HG02759 (cell line): Measurements from ENCODE around the gene AP1S1.
"Not testable (repeated sequence)": the region's sequence is repeated elsewhere in the genome, so short reads cannot be mapped to it uniquely, and the experiment has no call there.

Experiments used
- ATAC-seq: cut with Tn5 transposase; IDR thresholded peaks from one replicate; pipeline ENCODE4 v1.9.1; 2021; ENCODE audit warnings: mild to moderate bottlenecking, moderate library complexity; ENCODE audit not compliant: unreplicated experiment

The AP1S1 gene

DNA sequence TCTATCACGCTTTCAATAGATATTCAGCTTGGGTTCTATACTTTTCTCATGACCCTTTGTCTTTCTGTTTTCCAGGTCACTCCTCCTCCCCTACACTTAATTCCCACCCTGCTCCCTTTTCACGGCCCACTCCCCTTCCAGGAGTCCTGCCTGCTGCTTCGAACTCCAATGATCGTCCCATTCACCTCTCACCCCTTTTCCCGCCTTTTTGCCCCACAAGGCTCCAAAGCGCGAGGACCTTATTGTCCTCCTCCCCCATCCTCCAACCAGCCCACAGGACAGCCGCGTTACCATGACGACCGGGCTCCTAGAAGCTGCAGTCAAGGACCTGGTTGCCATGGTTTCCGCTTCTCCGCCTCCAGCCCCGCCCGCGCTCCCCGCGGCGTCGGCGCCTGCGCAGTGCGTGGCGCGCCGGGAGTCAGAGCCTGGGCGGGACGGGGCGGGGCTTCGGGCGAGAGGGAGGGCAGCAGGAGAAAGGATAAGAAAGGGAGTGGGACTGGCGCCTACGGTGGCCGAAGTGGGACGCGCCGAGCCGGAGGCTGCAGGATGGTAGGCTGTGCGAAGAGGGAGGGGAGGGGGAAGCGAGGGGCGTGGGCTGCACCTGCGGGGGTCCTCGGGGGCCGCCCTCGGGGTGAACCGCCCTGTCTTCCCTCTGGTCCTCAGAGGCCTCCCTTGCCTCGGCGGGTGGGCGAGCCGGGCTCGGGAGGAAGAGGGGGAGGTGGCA is at the start of gene AP1S1:
Gene AP1S1, plus strand, starts transcription at position 508 of the 724 bp plus-strand sequence. Its CDS starts 39 bp downstream, at position 547.
- peak; percentile 84 for ATAC-seq

DNA sequence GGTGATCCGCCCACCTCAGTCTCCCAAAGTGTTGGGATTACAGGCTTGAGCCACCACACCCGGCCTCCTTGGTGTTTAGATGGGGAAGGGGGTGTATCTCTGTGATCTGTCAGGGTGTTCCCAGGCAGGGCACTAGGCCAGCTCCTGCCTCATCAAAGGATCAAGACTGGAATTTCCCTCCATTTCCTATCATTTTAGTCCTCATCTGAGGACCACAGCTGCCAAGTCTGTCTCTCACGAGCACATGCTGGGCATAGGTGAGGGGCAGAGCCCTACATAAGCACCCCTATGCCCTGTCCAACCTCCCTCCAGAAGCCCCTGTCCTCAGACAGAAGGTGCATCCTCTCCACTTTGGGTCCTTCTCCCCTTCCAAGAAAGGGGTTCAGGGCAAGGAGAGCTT is 49.5 kb upstream of the AP1S1 start:
- no peak for ATAC-seq

DNA sequence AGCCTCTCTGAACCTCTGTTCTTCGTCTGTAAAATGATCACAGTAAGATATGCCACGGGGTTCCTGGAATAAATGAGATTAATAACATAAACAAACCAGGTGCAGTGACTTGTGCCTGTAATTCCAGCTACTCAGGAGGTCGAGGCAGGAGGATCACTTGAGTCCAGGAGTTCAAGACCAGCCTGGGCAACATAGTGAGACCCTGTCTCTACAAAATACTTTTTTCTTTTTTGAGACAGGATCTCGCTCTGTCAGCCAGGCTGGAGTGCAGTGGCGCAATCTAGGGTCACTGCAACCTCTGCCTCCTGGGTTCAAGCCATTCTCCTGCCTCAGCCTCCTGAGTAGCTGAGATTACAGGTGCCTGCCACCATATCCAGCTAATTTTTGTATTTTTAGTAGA is 49.0 kb upstream of the AP1S1 start:
- not testable (repeated sequence) for ATAC-seq

DNA sequence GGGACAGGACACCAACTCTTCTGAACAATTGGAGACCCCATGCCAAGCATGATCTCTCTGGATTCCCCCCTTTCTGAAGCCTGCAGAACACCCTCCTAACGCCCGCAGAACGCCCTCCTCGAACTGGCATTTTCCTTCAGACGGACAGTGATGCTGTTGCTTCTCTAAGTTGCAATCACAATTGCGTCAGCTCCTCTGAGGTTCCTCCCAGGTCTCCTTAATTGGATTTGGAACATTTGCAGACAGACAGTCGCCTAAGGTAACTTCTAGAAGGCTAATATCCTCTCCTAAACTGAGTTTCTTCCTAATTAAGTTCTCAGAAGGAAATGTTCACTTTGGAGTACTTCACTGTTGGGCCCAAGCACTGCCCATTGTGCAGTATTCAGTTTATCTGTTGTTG is 47.9 kb upstream of the AP1S1 start:
- no peak for ATAC-seq

DNA sequence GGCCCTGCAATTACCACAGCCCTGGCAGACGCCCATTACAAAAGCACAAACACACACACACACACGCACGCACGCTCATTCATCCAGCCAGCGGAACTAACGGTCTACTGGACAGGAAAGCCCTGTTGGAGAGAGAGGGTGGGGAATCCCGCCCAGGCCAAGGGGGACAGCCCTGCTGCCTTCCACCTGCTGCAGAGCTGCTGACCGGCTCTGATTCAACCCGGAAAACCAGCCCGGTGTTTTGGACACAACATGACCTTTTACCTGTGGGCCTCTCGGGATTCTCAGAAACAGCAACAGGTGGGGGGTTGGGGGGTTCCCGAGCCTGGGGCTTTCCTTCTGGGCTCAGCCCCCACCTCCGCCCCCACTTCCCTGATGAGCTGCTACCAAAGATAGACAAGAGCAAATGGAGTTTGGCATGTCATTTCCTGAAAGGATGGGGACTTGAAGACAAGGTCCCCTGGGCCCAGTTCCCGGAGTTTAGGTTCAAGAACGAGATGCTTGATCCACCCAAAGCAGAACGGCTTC is 45.9 kb upstream of the AP1S1 start:
- no peak for ATAC-seq

DNA sequence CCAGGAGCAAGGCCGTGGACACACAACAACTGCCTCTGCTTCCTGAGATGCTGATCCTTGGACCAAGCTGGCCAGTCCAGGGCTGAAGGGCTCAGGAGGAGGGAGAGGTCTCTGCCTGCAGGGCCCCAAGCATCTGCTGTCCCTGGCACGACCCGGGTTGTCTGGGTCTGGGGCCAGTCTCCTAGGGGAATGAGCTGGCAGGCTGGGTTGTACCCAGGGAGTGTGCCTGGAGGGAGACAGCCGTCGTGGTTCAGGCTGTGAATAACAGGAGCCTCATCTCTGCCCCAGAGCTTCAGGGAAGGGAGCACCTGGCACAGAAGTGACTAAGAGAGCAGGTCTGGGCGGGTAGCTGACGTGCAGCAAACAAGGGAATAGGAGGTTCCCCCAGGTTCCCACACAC is 45.3 kb upstream of the AP1S1 start:
- no peak for ATAC-seq

DNA sequence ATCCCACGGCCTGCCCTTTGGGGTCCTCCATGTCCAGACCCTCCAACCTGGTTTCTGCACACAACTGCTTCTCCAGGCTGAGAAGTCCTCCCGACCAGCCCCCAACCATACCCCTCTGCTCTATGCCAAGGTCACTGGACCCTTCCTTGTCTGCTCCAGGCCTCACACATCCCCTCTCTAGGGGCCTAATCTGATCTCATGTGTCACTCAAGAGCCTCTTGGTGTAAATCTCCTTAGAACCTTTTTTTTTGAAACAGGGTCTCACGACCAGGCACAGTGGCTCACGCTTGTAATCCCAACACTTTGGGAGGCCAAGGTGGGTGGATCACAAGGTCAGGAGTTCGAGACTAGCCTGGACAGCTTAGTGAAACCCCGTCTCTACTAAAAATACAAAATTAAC is 44.9 kb upstream of the AP1S1 start:
- ATAC-seq = no peak

DNA sequence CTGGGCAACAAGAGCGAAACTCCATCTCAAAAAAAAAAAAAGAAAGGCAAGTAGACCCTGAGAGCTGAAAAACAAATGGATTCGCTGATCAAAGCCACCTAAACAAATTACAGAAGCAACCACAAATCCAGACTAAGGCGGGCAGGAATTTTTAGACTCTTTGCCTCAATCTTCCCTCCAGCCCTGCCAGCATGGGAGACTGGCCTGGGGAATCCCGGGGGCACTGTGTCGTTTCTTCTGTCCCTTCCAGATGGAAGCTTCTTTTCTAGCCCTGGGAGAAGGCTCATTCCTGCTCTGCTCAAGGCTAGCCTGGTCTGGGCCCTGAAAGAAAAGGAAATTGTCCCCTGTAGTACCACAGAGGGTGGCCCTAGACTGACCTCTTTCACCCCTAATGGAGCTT is 43.0 kb upstream of the AP1S1 start:
- ATAC-seq = no peak

DNA sequence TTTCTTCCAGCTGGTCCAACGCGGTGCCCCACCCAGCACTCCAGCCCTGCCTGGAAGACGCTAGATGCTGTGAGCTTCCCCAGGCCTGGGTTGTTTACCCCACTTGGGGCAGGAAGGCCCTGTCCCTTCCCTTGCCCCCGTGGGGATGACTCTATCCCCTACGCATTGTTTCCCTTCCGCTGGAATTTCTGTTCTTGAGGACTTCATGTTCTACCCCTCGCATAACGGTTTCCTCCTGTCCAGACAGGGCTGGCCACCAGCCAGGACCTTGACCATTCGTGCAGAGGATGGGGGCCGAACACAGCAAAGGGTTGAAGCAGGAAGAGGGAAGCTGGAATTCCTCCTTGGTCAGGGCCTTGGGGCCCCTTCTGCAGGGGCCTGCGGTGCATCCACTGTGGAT is 42.0 kb upstream of the AP1S1 start:
- ATAC-seq = no peak

DNA sequence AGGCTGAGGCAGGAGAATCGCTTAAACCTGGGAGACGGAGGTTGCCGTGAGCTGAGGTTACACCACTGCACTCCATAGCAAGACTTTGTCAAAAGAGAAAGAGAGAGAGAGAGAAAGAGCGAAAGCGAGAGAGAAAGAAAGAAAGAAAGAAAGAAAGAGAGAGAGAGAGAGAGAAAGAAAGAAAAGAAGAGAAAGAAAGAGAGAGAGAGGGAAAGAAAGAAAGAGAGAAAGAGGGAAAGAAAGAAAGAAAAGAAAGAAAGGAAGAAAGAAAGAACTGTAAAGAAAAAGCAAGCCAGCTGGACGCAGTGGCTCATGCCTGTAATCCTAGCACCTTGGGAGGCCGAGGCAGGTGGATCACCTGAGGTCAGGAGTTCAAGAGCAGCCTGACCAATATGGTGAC is 41.1 kb upstream of the AP1S1 start:
- ATAC-seq = not testable (repeated sequence)

DNA sequence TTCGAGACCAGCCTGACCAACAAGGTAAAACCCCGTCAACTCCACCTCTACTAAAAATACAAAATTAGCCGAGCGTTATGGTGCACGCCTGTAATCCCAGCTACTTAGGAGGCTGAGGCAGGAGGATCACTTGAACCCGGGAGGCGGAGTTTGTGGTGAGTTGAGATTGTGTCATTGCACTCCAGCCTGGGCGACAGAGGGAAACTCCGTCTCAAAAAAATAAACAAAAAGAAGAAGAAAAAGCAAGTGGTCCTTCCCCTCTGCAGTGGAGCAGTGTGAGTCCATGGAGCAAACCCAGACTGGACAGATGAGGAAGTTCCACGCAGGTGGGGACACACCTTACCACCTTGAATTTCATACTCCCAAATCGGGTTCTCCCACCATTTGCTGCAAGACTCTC is 40.4 kb upstream of the AP1S1 start:
- no peak for ATAC-seq

DNA sequence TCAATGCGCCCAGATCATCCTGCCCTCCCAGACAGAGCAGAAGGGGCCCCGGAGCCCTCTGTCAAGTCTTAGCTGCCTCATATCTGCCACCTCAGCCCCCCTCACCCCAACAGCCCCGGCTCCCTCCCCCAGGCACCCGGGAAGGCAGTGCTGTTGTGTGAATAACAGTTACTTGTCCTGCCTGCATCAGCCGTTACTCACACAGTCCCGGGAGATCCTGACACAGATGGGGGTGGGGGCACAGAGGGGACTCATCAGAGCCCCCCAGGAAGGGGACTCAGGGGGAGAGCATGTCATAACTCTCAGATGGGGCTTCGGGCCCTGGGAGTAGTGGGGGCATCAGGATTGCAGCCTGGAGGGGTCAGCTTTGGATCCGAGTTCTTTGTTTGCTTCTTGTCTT is 39.8 kb upstream of the AP1S1 start:
- no peak for ATAC-seq

DNA sequence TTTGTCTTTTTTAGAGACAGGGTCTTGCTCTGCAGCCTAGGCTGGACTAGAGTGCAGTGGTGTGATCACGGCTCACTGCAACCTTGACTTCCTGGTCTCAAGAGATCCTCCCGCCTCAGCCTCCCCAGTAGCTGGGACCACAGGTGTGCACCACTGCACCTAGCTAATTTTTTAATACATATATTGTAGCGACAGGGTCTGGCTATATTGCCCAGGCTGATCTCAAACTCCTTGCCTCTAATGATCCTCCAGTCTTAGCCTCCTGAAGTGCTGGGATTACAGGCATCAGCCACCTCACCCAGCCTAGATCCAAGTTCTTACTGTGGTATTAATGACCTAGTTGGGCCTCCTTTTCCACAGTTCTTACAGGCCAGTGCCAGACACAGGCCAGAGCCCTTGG is 39.1 kb upstream of the AP1S1 start:
- no peak for ATAC-seq

DNA sequence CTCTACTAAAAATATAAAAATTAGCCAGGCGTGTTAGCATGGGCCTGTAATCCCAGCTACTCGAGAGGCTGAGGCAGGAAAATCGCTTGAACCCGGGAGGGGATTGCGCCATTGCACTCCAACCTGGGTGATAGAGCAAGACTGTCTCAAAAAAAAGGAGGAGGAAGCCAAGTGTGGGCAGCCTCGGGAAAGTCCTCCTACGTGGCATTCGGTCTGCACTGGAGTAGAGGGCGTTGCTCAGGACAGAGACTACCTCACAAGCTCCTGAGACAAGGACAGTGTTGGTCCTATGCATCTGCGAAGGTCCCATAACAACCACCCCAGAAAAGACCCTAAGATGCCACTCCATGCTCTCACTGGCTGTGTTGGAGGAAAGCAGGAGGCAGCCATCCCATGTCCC is 37.4 kb upstream of the AP1S1 start:
- no peak for ATAC-seq

DNA sequence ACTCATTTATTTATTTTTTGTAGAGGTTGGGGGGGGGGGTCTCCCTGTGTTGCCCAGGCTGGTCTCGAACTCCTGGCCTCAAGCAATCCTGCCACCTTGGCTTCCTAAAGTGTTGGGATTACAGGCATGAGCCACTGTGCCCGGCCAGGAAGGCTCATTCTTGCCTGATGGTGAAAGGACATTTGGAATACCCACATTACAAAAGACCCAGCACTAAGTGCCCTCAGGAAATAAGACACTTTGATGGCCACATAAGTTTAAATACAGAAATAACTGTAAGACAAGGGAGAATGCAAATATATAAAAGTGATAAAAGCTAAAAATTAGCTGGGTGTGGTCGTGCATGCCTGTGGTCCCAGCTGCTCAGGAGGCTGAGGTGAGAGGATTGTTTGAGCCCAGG is 35.4 kb upstream of the AP1S1 start:
- no peak for ATAC-seq

DNA sequence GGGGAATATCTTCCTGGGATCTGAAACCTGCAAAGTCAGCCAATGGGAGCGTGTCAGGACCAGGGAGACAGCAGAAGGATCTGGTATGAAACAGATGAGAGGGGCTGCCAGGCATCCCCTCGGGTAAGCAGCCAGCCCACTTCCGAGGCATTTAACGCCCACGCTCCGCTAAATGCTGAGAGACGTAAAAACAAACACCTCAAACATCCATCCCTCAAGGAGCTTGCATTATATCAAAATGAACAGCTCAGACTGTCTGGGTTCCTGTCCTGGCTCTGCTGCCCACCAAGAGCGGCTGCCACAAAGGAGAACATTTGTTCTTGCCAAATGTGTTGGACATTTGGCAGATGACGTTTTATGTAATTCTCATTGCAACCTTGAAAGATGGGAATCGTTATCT is 34.4 kb upstream of the AP1S1 start:
- no peak for ATAC-seq

DNA sequence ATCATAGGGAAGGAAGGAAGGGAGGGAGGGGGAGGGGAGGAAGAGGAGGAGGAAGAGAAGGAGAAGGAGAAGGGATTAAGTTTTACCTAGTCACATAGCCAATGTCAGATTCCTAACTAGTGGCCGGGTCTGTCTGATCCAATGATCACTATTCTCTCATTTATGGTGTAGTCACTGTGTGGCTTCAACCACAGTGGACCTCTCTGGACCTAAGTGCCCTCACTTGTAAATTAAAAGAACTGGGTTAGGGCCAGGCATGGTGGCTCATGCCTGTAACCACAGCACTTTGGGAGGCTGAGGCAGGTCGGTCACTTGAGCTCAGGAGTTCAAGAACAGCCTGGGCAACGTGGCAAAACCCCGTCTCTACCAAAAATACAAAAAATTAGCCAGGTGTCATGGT is 34.0 kb upstream of the AP1S1 start:
- ATAC-seq = no peak

DNA sequence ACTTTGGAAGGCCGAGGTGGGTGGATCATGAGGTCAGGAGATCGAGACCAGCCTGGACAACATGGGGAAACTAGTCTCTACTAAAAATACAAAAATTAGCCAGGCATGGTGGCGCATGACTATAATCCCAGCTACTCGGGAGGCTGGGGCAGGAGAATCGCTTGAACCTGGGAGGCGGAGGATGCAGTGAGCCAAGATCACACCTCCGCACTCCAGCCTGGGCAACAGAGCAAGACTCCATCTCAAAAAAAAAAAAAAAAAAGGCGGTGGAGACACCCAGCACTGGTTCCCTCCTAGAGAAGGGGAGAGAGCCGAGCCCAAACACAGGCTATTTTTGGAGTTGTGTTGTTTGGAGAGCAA is 32.7 kb upstream of the AP1S1 start:
- not testable (repeated sequence) for ATAC-seq

DNA sequence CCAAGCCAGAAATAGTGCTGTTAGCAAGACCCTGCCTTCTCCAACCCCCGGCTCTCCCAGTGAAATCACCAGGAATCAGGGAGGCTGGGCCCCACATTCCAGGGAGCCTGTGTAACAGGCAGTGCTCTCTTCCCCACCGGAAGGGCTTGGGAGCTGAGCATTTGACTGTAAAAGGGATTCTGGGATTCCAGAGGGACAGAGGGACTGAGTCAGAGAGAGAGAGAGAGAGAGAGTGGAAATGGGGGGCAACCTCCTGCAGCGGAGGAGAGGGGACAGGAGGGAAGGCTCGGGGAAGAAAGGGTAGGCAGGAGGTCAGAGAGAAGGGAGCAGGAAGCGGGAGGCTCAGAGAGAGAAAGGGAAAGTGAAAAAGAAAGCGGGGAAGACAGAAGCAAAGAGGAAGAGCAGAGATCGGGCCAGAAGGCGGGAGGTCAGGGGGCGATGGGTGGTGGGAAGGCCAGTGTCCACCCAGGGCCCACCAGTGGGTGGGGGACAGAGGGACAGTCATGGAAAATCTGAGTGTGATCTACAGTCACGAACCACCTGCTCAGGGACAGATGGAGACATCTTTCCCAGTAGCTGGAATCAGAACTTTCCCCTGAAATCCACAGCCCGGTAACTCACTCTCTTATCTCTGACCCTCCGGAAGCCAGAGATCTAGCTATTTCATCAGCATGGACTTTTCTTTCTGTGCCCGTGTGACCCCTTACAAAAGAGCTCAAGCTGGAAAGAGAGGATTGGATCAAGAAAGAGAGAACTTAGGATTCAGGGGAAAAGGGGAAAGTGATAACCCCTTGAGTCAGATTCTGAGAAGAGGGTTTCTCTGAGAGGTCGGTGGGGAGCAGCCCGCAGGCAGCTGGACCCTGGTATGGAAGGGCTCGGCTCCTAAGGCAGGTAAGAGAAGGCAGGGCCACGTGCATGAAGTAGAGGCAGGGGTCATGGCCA is 32.0 kb upstream of the AP1S1 start:
- ATAC-seq = no peak

DNA sequence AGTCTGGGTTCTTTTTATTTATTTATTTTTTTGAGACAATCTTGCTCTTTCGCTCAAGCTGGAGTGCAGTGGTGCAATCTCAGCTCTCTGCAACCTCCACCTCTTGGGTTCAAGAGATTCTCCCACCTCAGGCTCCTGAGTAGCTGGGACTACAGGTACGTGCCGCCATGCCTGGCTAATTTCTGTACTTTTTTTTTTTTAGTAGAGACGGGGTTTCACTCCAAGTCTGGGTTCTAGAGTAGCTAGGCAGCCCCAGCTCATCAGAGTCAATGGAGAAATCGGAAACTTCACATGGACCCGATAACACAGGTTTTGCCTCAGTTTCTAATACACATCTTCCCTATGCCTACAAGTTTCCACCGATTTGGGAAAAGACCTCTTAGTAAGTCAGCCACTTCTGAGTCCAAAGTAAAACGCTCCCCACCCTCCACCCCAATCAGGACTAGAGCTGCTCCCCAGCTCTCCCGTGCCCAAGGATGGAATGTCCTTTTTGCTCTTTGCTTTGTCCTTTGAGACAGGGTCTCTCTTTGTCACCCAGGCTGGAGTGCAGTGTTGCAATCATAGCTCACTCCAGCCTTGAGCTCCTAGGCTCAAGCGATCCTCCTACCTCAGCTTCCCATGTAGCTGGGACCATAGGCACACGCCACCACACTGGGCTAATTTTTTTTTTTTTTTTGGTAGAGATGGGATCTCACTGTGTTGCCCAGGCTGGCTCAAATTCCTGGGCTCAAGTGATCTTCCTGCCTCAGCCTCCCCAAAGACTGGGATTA is 31.2 kb upstream of the AP1S1 start:
- no peak for ATAC-seq

DNA sequence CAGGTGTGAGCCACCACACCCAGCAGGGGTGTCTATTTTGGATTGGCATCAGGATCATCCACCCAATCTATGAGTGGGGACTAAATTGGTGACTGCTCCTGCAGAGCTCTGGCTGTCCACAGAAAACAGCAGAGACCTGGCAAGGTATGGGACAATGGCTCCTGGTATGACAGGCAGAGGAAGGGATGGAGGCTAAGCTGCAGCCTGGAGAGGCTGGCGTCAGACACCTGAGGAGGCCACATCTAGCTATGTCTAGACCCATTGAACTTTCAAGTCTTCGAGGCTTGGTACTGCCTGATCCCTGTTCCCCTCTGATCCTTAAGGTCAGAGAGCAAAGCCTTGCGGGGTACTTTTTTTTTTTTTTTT is 30.6 kb upstream of the AP1S1 start:
- no peak for ATAC-seq
